ENCODE measurements around the gene SGPL1. TPM values are rescaled to one million over a fixed set of nuclear protein-coding genes. Genes with fewer than 3 reads are reported as not detected.

SGPL1 gene
- total RNA-seq, 1 donor from 2014 or later = 51.5 TPM

DNA sequence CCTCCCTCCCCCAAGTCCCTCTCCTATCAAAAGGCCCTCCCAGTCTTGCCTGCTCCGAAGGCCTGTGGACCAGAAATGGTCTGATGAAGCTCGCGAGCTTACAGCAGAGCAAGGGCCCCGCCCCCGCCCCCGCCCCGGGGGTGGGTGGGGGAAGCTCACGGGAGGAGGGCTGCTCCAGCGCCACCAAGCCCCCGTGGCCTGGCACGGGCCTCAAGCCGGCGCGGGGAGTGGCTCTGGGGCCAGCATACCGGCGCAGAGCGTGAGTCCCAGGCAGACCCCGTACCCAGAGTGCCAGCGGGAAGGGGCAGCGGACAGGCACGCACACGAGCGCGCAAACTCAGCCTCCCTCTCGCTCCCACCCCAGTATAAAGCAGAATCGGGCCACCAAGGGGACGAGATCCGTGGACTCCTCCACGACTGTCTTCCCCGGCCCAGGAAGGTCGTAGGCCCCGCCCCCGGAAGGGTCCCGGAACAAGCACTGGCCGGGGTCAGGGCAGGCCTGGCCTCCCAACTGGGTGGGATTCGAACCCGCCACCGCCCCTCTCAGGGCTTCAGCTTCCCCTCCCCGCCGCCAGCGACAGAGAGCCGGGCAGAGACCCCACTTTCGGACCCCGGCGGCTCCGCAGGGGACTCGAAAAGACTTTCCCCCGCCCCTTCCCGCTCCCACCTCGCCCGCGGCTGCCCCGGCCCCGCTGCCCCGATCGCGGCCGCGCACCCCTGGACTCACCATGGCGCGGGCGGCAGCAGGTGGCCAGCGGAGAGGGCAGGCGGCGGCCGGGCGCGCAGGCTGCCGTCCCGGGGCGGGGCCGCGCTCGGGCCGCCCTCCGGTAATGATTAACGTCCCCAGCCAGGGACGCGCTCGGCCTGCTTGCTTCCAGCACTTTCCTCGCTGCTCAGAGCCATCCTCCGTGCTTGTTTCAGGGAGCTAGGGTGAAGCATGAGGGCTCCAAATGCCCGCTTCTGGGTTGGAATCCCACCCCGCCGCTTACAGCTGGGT lies 72.4 kb downstream of the SGPL1 start, which contains the start of gene PCBD1:
PCBD1 (minus strand) TSS at position 762 of the 997 bp plus-strand sequence; CDS start at position 730, 32 bp downstream.
- TF ChIP-seq EZH2phosphoT487 (IDR thresholded peaks at IDR 0.05) = no peak
- Histone ChIP-seq H3K9me3 (ENCODE audit: low read depth) (no peaks in the 10 kb centered on the region), H3K79me2 (ENCODE audit: low read depth) (no peaks in the 10 kb centered on the region), H2AFZ (replicated peaks) (peak within 1 kb of the TSS; percentile 75), H4K20me1 (ENCODE audit: low read depth) (no peaks in the 10 kb centered on the region), H3K27ac (no peak within 1 kb of the TSS), H3F3A (ENCODE audit: low read depth) (peaks cover 19% of the 10 kb centered on the region), H3K4me1 (peaks cover 19% of the 10 kb centered on the region), H3K9ac (peak within 1 kb of the TSS; percentile 17), H3K27me3 (no peaks in the 10 kb centered on the region), H3K36me3 (peaks cover 2% of the 10 kb centered on the region), H3K4me3 (peak within 1 kb of the TSS; percentile 58), H3K4me2 (peak within 1 kb of the TSS; percentile 94)
- peaks cover 3% of the 10 kb centered on the region for H3K27me3 Mint-ChIP-seq (ENCODE audit: insufficient read depth, low read depth)
- H3K4me1 Mint-ChIP-seq = peaks cover 23% of the 10 kb centered on the region
- no peaks in the 10 kb centered on the region for H3K9me3 Mint-ChIP-seq
- H3K27ac Mint-ChIP-seq = no peak within 1 kb of the TSS
- peak; percentile 83 for DNase-seq (ENCODE audit: low spot score)
- peaks cover 9% of the 10 kb centered on the region for H3K36me3 Mint-ChIP-seq
- H3K4me3 Mint-ChIP-seq = peak within 1 kb of the TSS; percentile 89

DNA sequence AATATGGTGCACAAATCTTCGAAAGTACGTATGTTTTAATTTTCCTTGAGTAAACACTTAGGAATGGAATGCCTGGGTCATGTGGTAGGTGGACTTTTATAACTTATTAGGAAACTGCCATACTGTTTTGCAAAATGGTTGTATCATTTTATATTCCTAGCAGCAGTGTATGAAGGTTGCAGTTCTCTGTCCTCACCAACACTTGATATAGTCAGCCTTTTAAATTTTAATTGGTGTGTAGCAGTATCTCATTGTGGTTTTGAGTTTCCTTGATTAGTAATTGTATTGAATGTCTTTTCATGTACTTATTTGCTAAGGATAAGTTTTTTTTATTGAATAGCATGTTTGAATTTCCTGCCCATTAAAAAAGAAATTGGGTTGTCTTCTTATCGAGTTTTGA lies 73.5 kb downstream of the SGPL1 start:
- Histone ChIP-seq H3K36me3 (peaks cover 2% of the 10 kb centered on the region), H4K20me1 (ENCODE audit: low read depth) (no peaks in the 10 kb centered on the region), H3K4me1 (peaks cover 19% of the 10 kb centered on the region), H3K79me2 (ENCODE audit: low read depth) (no peaks in the 10 kb centered on the region), H3K27me3 (no peaks in the 10 kb centered on the region), H3F3A (ENCODE audit: low read depth) (peaks cover 19% of the 10 kb centered on the region), H3K9me3 (ENCODE audit: low read depth) (no peaks in the 10 kb centered on the region), H3K4me2 (peak overlapping the region; percentile 94), H2AFZ (replicated peaks) (no peak overlapping the region), H3K9ac (no peak overlapping the region), H3K27ac (no peak overlapping the region), H3K4me3 (peak overlapping the region; percentile 58)
- no peak overlapping the region for H3K27ac Mint-ChIP-seq
- H3K4me3 Mint-ChIP-seq = peak overlapping the region; percentile 89
- no peak for DNase-seq (ENCODE audit: low spot score)
- peaks cover 1% of the 10 kb centered on the region for H3K9me3 Mint-ChIP-seq
- peaks cover 5% of the 10 kb centered on the region for H3K36me3 Mint-ChIP-seq
- peaks cover 23% of the 10 kb centered on the region for H3K4me1 Mint-ChIP-seq
- peaks cover 3% of the 10 kb centered on the region for H3K27me3 Mint-ChIP-seq (ENCODE audit: insufficient read depth, low read depth)
- no peak for TF ChIP-seq EZH2phosphoT487 (IDR thresholded peaks at IDR 0.05)
- TF ChIP-seq, protein P1, sequence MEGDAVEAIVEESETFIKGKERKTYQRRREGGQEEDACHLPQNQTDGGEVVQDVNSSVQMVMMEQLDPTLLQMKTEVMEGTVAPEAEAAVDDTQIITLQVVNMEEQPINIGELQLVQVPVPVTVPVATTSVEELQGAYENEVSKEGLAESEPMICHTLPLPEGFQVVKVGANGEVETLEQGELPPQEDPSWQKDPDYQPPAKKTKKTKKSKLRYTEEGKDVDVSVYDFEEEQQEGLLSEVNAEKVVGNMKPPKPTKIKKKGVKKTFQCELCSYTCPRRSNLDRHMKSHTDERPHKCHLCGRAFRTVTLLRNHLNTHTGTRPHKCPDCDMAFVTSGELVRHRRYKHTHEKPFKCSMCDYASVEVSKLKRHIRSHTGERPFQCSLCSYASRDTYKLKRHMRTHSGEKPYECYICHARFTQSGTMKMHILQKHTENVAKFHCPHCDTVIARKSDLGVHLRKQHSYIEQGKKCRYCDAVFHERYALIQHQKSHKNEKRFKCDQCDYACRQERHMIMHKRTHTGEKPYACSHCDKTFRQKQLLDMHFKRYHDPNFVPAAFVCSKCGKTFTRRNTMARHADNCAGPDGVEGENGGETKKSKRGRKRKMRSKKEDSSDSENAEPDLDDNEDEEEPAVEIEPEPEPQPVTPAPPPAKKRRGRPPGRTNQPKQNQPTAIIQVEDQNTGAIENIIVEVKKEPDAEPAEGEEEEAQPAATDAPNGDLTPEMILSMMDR (IDR thresholded peaks at IDR 0.05) = no peak
- TF ChIP-seq EZH2 (IDR thresholded peaks at IDR 0.05) = no peak

DNA sequence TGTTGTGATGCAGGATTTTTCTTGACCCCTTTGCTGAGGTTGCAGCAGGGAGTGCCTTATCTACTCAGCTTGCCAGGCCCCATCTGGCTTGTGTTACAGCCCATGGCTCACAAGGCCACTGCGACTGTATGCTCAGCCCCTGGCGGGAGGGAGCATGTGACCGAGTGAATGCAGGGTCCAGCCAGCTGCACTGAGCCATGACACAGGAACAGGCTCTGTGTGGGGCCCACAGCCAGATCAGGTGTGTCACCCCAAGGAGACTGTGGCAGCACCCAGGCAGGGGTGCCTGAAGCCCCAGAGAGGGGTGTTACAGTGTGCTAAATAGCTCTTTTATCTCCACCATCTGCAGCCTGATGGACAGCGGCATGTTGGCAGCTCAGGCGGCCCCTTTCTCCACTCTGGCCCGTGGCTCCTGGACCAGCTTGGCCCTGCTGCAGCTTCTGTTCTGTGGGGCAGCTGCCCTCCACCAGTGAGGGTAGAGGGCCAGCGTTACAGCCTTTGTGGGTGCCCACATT lies 75.2 kb downstream of the SGPL1 start:
- H3K9me3 ChIP-seq (ENCODE audit: low read depth) = no peaks in the 10 kb centered on the region
- TF ChIP-seq EZH2 (IDR thresholded peaks at IDR 0.05) (no peak), EZH2phosphoT487 (IDR thresholded peaks at IDR 0.05) (no peak)
- TF ChIP-seq, protein P1 (IDR thresholded peaks at IDR 0.05) = no peak
- Mint-ChIP-seq H3K4me3 (no peak overlapping the region), H3K27me3 (ENCODE audit: insufficient read depth, low read depth) (peaks cover 5% of the 10 kb centered on the region), H3K36me3 (no peaks in the 10 kb centered on the region), H3K9me3 (peaks cover 2% of the 10 kb centered on the region), H3K4me1 (peaks cover 23% of the 10 kb centered on the region), H3K27ac (no peak overlapping the region)
- H3K4me3 ChIP-seq = no peak overlapping the region
- H3F3A ChIP-seq (ENCODE audit: low read depth) = peaks cover 19% of the 10 kb centered on the region
- no peak overlapping the region for H3K9ac ChIP-seq
- H3K79me2 ChIP-seq (ENCODE audit: low read depth) = no peaks in the 10 kb centered on the region
- H3K27me3 ChIP-seq = no peaks in the 10 kb centered on the region
- H2AFZ ChIP-seq (replicated peaks) = no peak overlapping the region
- H3K4me1 ChIP-seq = peaks cover 19% of the 10 kb centered on the region
- no peaks in the 10 kb centered on the region for H4K20me1 ChIP-seq (ENCODE audit: low read depth)
- no peaks in the 10 kb centered on the region for H3K36me3 ChIP-seq
- no peak overlapping the region for H3K4me2 ChIP-seq
- H3K27ac ChIP-seq = no peak overlapping the region
- DNase-seq (ENCODE audit: low spot score) = peak; percentile 48

Measured in neural progenitor cell (in vitro differentiated cells).